Measurements from ENCODE around the gene ZIC4.

Gene ZIC4

GRCh38 chr3:147422601-147423536, 16.5 kb upstream of the ZIC4 start:
- no peak for DNase-seq (ENCODE audit: low read depth)
- H3K4me3 ChIP-seq (ENCODE audit: low read depth, low read length), result no peak overlapping the region
- TF ChIP-seq CTCF (IDR thresholded peaks at IDR 0.05; ENCODE audit: control insufficient read depth, extremely low read depth, insufficient read depth), result no peak

GRCh38 chr3:147422196-147422595, 15.9 kb upstream of the ZIC4 start:
- TF ChIP-seq CTCF (IDR thresholded peaks at IDR 0.05; ENCODE audit: control insufficient read depth, extremely low read depth, insufficient read depth), result no peak
- H3K4me3 ChIP-seq (ENCODE audit: low read depth, low read length), result no peak overlapping the region
- no peak for DNase-seq (ENCODE audit: low read depth)

- DNase-seq (ENCODE audit: low read depth), result no peak
- TF ChIP-seq CTCF (IDR thresholded peaks at IDR 0.05; ENCODE audit: control insufficient read depth, extremely low read depth, insufficient read depth), result no peak
- no peak overlapping the region for H3K4me3 ChIP-seq (ENCODE audit: low read depth, low read length)
These were observed 15.0 kb upstream of the ZIC4 start for GRCh38 chr3:147421184-147421912.

GRCh38 chr3:147420353-147421183, 14.2 kb upstream of the ZIC4 start:
- TF ChIP-seq CTCF (IDR thresholded peaks at IDR 0.05; ENCODE audit: control insufficient read depth, extremely low read depth, insufficient read depth), result no peak
- no peak overlapping the region for H3K4me3 ChIP-seq (ENCODE audit: low read depth, low read length)
- no peak for DNase-seq (ENCODE audit: low read depth)

- TF ChIP-seq CTCF (IDR thresholded peaks at IDR 0.05; ENCODE audit: control insufficient read depth, extremely low read depth, insufficient read depth), result no peak
- DNase-seq (ENCODE audit: low read depth), result no peak
- no peak overlapping the region for H3K4me3 ChIP-seq (ENCODE audit: low read depth, low read length)
These were observed 13.5 kb upstream of the ZIC4 start for GRCh38 chr3:147419781-147420224.

- no peak overlapping the region for H3K4me3 ChIP-seq (ENCODE audit: low read depth, low read length)
- no peak for DNase-seq (ENCODE audit: low read depth)
- TF ChIP-seq CTCF (IDR thresholded peaks at IDR 0.05; ENCODE audit: control insufficient read depth, extremely low read depth, insufficient read depth), result no peak
These were observed 12.7 kb upstream of the ZIC4 start for GRCh38 chr3:147418808-147419701.
